ENCODE measurements around the gene STX16.

DNA sequence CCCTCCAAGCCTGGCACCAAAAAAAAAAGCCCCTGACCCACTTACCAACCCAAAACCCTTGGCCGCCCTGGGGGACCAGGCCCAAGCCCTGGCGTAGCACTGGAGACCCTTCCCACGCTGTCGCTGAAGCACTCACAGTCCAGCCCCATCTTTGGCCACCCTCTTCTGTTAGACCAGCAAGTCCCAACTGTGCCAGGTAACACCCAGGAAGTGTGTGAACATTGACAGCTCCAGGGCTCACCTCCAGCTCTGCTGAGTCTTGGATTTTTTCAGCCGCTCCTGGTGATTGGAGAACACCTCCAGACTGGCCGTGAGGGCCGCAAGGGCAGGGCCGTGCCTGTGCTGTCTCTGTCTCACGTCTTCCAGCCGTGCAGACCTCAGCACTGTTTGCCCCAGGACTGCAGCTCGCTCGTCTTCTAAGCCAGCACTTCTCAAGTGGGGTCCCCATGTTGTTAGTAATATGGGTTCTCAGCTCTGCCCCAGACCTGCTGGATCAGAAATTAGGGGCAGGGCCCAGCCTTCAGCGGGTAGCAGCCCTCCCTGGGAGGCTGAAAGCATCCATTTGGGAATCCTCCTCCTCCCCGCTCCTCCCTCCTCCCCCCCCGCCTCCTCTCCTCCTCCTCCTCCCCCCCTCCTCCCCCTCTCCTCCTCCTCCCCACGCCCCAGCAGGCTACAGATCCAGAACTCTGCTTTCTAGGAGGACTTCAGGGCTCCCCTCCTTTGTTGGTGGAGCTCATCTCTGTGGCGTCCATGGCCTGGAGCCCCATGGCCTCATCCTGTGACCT lies 59.6 kb downstream of the STX16 start:
- TF ChIP-seq POLR2AphosphoS5 (IDR thresholded peaks at IDR 0.05; ENCODE audit: low read depth, low read length) (no peak), POLR2A (IDR thresholded peaks at IDR 0.05; ENCODE audit: low read depth, low read length) (no peak)

All from GM12892 (cell line).